ENCODE data around the gene RNF38. TPM values are rescaled to one million over a fixed set of nuclear protein-coding genes. Genes with fewer than 3 reads are reported as not detected.
"Not testable (repeated sequence)": the region's sequence is repeated elsewhere in the genome, so short reads cannot be mapped to it uniquely, and the experiment has no call there.

The RNF38 gene
- total and polyA plus RNA-seq, 2 experiments from 2014 or later = 8.7 to 23.7 TPM

GRCh38 chr9:36314740-36315139 lies 85.3 kb downstream of the RNF38 start:
- H3K4me3 ChIP-seq = no peak overlapping the region
- DNase-seq (ENCODE audit: low spot score) = no peak
- no peak overlapping the region for H3K27ac ChIP-seq
- no peaks in the 10 kb centered on the region for H3K79me2 ChIP-seq
- no peak overlapping the region for H2AFZ ChIP-seq
- no peaks in the 10 kb centered on the region for H3K9me3 ChIP-seq (ENCODE audit: low read depth)
- no peaks in the 10 kb centered on the region for H3K9me2 ChIP-seq (replicated peaks; ENCODE audit: insufficient read depth)
- TF ChIP-seq CTCF (IDR thresholded peaks at IDR 0.05; ENCODE audit: poor library complexity) (no peak), EZH2phosphoT487 (IDR thresholded peaks at IDR 0.05; ENCODE audit: low read depth, severe bottlenecking, unreplicated experiment) (no peak), EZH2 (IDR thresholded peaks at IDR 0.05; ENCODE audit: borderline replicate concordance) (no peak)
- WGBS (ENCODE audit: low lambda C conversion rate, missing lambda C conversion rate) = 88% methylated on average over 2 of the region's 2 CpGs
- no peaks in the 10 kb centered on the region for H3K27me3 ChIP-seq
- H3K4me2 ChIP-seq = no peak overlapping the region
- no peaks in the 10 kb centered on the region for H3K36me3 ChIP-seq (replicated peaks; ENCODE audit: insufficient read depth, low read depth)
- no peaks in the 10 kb centered on the region for H4K20me1 ChIP-seq (ENCODE audit: insufficient read depth, poor library complexity, severe bottlenecking)
- H3K4me1 ChIP-seq (ENCODE audit: insufficient read depth) = peaks cover 41% of the 10 kb centered on the region

GRCh38 chr9:36306471-36307306 lies 93.4 kb downstream of the RNF38 start:
- Histone ChIP-seq H3K4me3 (no peak overlapping the region), H3K27me3 (no peaks in the 10 kb centered on the region), H3K9me2 (replicated peaks; ENCODE audit: insufficient read depth) (no peaks in the 10 kb centered on the region), H3K36me3 (replicated peaks; ENCODE audit: insufficient read depth, low read depth) (no peaks in the 10 kb centered on the region), H3K4me1 (ENCODE audit: insufficient read depth) (no peaks in the 10 kb centered on the region), H3K79me2 (no peaks in the 10 kb centered on the region), H4K20me1 (ENCODE audit: insufficient read depth, poor library complexity, severe bottlenecking) (no peaks in the 10 kb centered on the region), H3K27ac (peak overlapping the region; percentile 43), H2AFZ (no peak overlapping the region), H3K9me3 (ENCODE audit: low read depth) (no peaks in the 10 kb centered on the region), H3K4me2 (no peak overlapping the region)
- no peak for TF ChIP-seq EZH2phosphoT487 (IDR thresholded peaks at IDR 0.05; ENCODE audit: low read depth, severe bottlenecking, unreplicated experiment)
- no peak for TF ChIP-seq EZH2 (IDR thresholded peaks at IDR 0.05; ENCODE audit: borderline replicate concordance)
- TF ChIP-seq CTCF (IDR thresholded peaks at IDR 0.05; ENCODE audit: poor library complexity) = no peak
- no peak for DNase-seq (ENCODE audit: low spot score)
- 68% methylated on average over 8 of the region's 8 CpGs for WGBS (ENCODE audit: low lambda C conversion rate, missing lambda C conversion rate)

- not testable (repeated sequence) for H3K36me3 ChIP-seq (replicated peaks; ENCODE audit: insufficient read depth, low read depth); H3K9me3 ChIP-seq (ENCODE audit: low read depth); H3K27me3 ChIP-seq; DNase-seq (ENCODE audit: low spot score); H3K4me3 ChIP-seq; H2AFZ ChIP-seq; H3K9me2 ChIP-seq (replicated peaks; ENCODE audit: insufficient read depth); H3K79me2 ChIP-seq; H4K20me1 ChIP-seq (ENCODE audit: insufficient read depth, poor library complexity, severe bottlenecking); H3K4me1 ChIP-seq (ENCODE audit: insufficient read depth)
- 43% methylated on average over 2 of the region's 2 CpGs for WGBS (ENCODE audit: low lambda C conversion rate, missing lambda C conversion rate)
- Histone ChIP-seq H3K27ac (peak overlapping the region; percentile 82), H3K4me2 (peak overlapping the region; percentile 59)
Observed at GRCh38 chr9:36304366-36304765, 95.7 kb downstream of the RNF38 start.

- no peak for DNase-seq (ENCODE audit: low spot score)
- Histone ChIP-seq H3K9me2 (replicated peaks; ENCODE audit: insufficient read depth) (no peaks in the 10 kb centered on the region), H3K9me3 (ENCODE audit: low read depth) (no peaks in the 10 kb centered on the region), H4K20me1 (ENCODE audit: insufficient read depth, poor library complexity, severe bottlenecking) (no peaks in the 10 kb centered on the region), H3K4me1 (ENCODE audit: insufficient read depth) (peaks cover 11% of the 10 kb centered on the region), H3K4me2 (no peak overlapping the region), H3K27me3 (no peaks in the 10 kb centered on the region), H3K4me3 (no peak overlapping the region), H3K79me2 (no peaks in the 10 kb centered on the region), H3K27ac (no peak overlapping the region), H3K36me3 (replicated peaks; ENCODE audit: insufficient read depth, low read depth) (no peaks in the 10 kb centered on the region), H2AFZ (no peak overlapping the region)
- WGBS (ENCODE audit: low lambda C conversion rate, missing lambda C conversion rate) = 68% methylated on average over 5 of the region's 5 CpGs
- TF ChIP-seq EZH2 (IDR thresholded peaks at IDR 0.05; ENCODE audit: borderline replicate concordance) (no peak), EZH2phosphoT487 (IDR thresholded peaks at IDR 0.05; ENCODE audit: low read depth, severe bottlenecking, unreplicated experiment) (no peak), CTCF (IDR thresholded peaks at IDR 0.05; ENCODE audit: poor library complexity) (no peak)
Observed at GRCh38 chr9:36301227-36301626, 98.8 kb downstream of the RNF38 start.

Measured in hepatocyte (in vitro differentiated cells).